ENCODE data around the gene PRL. TPM values are rescaled to one million over a fixed set of nuclear protein-coding genes. Genes with fewer than 3 reads are reported as not detected.

PRL gene
- total and polyA plus RNA-seq, 2 of the 13 experiments (the other 11 are each of a cell fraction or from before 2014, with no cell fraction given), result not detected

- TF ChIP-seq SKI (IDR thresholded peaks at IDR 0.05; ENCODE audit: partially characterized antibody) (no peak), PAF1 (CRISPR knock-in tag; IDR thresholded peaks at IDR 0.05) (no peak), ZNF431 (CRISPR knock-in tag; IDR thresholded peaks at IDR 0.05; ENCODE audit: borderline replicate concordance, low read depth) (no peak), SMYD3 (CRISPR knock-in tag; IDR thresholded peaks at IDR 0.05) (no peak), JUND (CRISPR knock-in tag; IDR thresholded peaks at IDR 0.05) (no peak), RNF2 (conservative IDR thresholded peaks at IDR 0.05; ENCODE audit: low read depth) (no peak), MEIS2 (CRISPR knock-in tag; IDR thresholded peaks at IDR 0.05) (no peak)
Measured at GRCh38 chr6:22320750-22321149, 23.9 kb upstream of the PRL start (continued).

- FAIRE-seq, result no peak
Measured at GRCh38 chr6:22318404-22318803, 21.6 kb upstream of the PRL start.

More at GRCh38 chr6:22318404-22318803, 21.6 kb upstream of the PRL start:
- Histone ChIP-seq H3K27ac (ENCODE audit: extremely low read length, insufficient read depth, low read length) (no peak overlapping the region), H3K27me3 (ENCODE audit: control insufficient read depth in 1 of 2, insufficient read depth in 2 of 2, low read length in 2 of 2) (no peaks in the 10 kb centered on the region), H2AFZ (ENCODE audit: low read length) (no peak overlapping the region), H3K36me3 (replicated peaks in 1 of 2; ENCODE audit: control insufficient read depth in 1 of 2, insufficient read depth in 2 of 2, low read length in 2 of 2) (no peaks in the 10 kb centered on the region), H4K20me1 (ENCODE audit: insufficient read depth, low read length) (no peaks in the 10 kb centered on the region), H3K4me1 (ENCODE audit: insufficient read depth, low read length) (no peaks in the 10 kb centered on the region), H3K4me2 (ENCODE audit: low read depth, low read length) (no peak overlapping the region), H3K79me2 (ENCODE audit: insufficient read depth, low read length) (no peaks in the 10 kb centered on the region), H3K9ac (ENCODE audit: insufficient read depth, low read depth, low read length) (no peak overlapping the region), H3K9me3 (ENCODE audit: low read length) (peaks cover 82% of the 10 kb centered on the region), H3K4me3 (replicated peaks in 1 of 3; ENCODE audit: insufficient read depth in 1 of 3, low read depth in 2 of 3, low read length in 3 of 3) (no peak overlapping the region)
- ATAC-seq, result no peak
- in situ Hi-C loops (cut with HindIII; ENCODE audit: extremely low pct_ligation_motif_present, low pct_unique_long_range_greater_than_20kb), result no loop called here
- BruUV-seq (replicated peaks), result no TSS peak
- ChIA-PET POLR2A (no interaction called here), CTCF (ENCODE audit: low intra/inter-chr PET ratio, low total read pairs) (no interaction called here)
- whole genome bisulfite sequencing (ENCODE audit: low lambda C conversion rate), result 75% methylated on average over 17 of the region's 22 CpGs
- intact Hi-C loops (cut with micrococcal nuclease; ENCODE audit: unreplicated experiment), result no loop called here
- TF ChIP-seq GZF1 (CRISPR knock-in tag; IDR thresholded peaks at IDR 0.05), result no peak
- no peak for TF ChIP-seq HMG20B (CRISPR knock-in tag; conservative IDR thresholded peaks at IDR 0.05)
- no peak for TF ChIP-seq ZNF253 (CRISPR knock-in tag; IDR thresholded peaks at IDR 0.05; ENCODE audit: borderline replicate concordance)
- no peak for TF ChIP-seq FOXP4 (CRISPR knock-in tag; IDR thresholded peaks at IDR 0.05)
- TF ChIP-seq ZNF282 (IDR thresholded peaks at IDR 0.05; ENCODE audit: partially characterized antibody), result no peak
- TF ChIP-seq NCOA1 (CRISPR knock-in tag; IDR thresholded peaks at IDR 0.05), result no peak
- no peak for TF ChIP-seq FOXA3 (CRISPR knock-in tag; IDR thresholded peaks at IDR 0.05)
- no peak for DNase-seq (ENCODE audit: low spot score)

Measured in HepG2 (cell line).